Measurements from ENCODE around the gene PPP1R16B.

GRCh38 chr20:38829296-38829875, 23.9 kb downstream of the PPP1R16B start:
- TF ChIP-seq POLR2A (IDR thresholded peaks at IDR 0.05) (no peak), CTCF (IDR thresholded peaks at IDR 0.05) (no peak)

Data from vagina (tissue), 2 donors.